Activated T-cell treated with anti-CD3 and anti-CD28 coated beads, Interleukin-2, amount 50 U/mL, for 72 hours (primary cell): ENCODE results near the gene GPR4. TPM values are rescaled to one million over a fixed set of nuclear protein-coding genes. Genes with fewer than 3 reads are reported as not detected.
A peak's percentile ranks its signal among the peaks of the same experiment; 100 is the strongest.
"Not testable (repeated sequence)": the region's sequence is repeated elsewhere in the genome, so short reads cannot be mapped to it uniquely, and the experiment has no call there.

ENCODE experiments used
- ATAC-seq, 2 donors: fragments of 150-1000 bp; cut with Tn5 transposase; replicated peaks in 1 of 2; 2 replicates each; pipeline ENCODE4 v1.10.0; 2021; ENCODE audit warnings: moderate library complexity in 2 of 2, mild to moderate bottlenecking in 1 of 2
- DNase-seq, 2 donors: peaks; one replicate each; pipeline ENCODE4 v3.0.0; 2021 to 2022; ENCODE audit warnings: mixed read lengths in 1 of 2
- H3K27ac Mint-ChIP-seq: one replicate; pipeline ENCODE4 v1.8.0; 2022; ENCODE audit warnings: mild to moderate bottlenecking, moderate library complexity, mixed read lengths
- H3K27me3 Mint-ChIP-seq: one replicate; pipeline ENCODE4 v1.8.0; 2022; ENCODE audit warnings: low read depth, mixed read lengths
- H3K36me3 Mint-ChIP-seq, 2 donors: one replicate each; pipeline ENCODE4 v1.8.0; 2022; ENCODE audit warnings: mixed read lengths in 2 of 2, mild to moderate bottlenecking in 1 of 2; ENCODE audit not compliant: insufficient read depth in 2 of 2
- H3K4me1 Mint-ChIP-seq: one replicate; pipeline ENCODE4 v1.8.0; 2022; ENCODE audit warnings: low read depth, mixed read lengths
- H3K4me3 Mint-ChIP-seq, 2 donors: one replicate each; pipeline ENCODE4 v1.8.0; 2022; ENCODE audit warnings: mild to moderate bottlenecking in 2 of 2, mixed read lengths in 2 of 2, moderate library complexity in 2 of 2
- H3K9me3 Mint-ChIP-seq, 2 donors: one replicate each; pipeline ENCODE4 v1.8.0; 2022; ENCODE audit warnings: mixed read lengths in 2 of 2
- total RNA-seq, 2 donors: library from RNA; stranded (reverse); gene quantifications; one replicate each; pipeline ENCODE4 v1.2.3, GENCODE V29; 2022

The GPR4 gene
- total RNA-seq, 2 donors from 2014 or later: 0.07 TPM; not detected in 1

DNA sequence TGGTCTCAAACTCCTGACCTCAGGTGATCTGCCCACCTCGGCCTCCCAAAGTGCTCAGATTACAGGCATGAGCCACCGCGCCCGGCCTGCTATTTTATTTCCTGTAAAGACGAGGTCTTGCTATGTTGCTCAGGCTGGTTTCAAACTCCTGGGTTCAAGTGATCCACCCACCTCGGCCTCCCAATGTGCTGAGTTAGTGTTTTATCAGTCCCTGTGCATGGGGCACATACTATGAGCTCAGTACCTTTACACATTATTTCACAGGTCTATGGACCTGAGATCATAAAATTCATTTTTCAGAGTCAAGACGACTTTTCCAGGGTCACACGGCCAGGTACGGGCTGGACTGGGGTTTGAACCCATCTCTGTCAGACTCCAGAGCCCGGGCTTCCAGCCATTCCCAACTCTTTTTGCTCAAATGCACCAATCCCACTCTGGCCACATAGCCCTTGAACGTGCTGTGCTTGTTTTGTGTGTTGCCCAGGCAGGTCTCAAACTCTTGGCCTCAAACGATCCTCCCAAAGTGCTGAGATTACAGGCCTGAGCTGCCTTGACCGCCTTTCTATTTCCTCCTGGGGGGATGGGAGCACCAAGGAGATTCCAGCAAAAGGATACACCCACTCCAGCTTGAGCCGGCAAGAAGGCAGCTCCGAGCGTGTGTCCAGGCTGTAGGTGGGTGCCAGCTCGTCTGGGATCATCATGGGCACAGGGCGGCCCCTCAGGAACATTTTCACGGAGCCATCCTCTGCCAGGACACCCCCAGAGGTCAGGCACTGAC lies 36.1 kb upstream of the GPR4 start:
- peaks cover 38% of the 10 kb centered on the region for H3K4me1 Mint-ChIP-seq
- peaks cover 0 to 3% of the 10 kb centered on the region in 2 donors for H3K9me3 Mint-ChIP-seq
- DNase-seq (no peak), ATAC-seq (no peak)
- no peaks in the 10 kb centered on the region for H3K27me3 Mint-ChIP-seq
- peak overlapping the region; percentile 84 to 89 for H3K4me3 Mint-ChIP-seq
- no peak overlapping the region for H3K27ac Mint-ChIP-seq
- H3K36me3 Mint-ChIP-seq: peaks cover 14 to 21% of the 10 kb centered on the region in 2 donors

DNA sequence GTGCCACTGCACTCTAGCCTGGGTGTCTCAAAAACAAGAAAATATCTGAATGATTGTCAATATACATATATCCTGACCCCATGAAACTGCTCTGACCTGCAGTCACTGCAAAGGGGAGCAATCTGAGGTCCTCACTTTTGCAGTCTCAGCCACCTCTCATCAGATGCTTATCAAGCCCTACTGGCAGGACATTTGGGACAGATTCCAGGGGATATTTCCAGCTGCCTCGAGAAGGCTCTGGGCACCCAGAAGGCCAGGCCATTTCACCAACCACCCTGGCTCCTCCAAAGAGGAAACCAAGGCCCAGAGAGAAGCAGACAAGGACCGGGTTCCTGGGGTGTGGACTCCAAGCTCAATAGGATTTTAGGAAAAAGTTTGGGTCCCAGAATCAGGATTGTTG lies 34.9 kb upstream of the GPR4 start:
- no peak overlapping the region for H3K4me3 Mint-ChIP-seq
- H3K27ac Mint-ChIP-seq: no peak overlapping the region
- peaks cover 36% of the 10 kb centered on the region for H3K4me1 Mint-ChIP-seq
- no peak for DNase-seq
- peaks cover 17 to 21% of the 10 kb centered on the region in 2 donors for H3K36me3 Mint-ChIP-seq
- no peaks in the 10 kb centered on the region for H3K27me3 Mint-ChIP-seq
- peaks cover 0 to 3% of the 10 kb centered on the region in 2 donors for H3K9me3 Mint-ChIP-seq
- ATAC-seq: no peak

DNA sequence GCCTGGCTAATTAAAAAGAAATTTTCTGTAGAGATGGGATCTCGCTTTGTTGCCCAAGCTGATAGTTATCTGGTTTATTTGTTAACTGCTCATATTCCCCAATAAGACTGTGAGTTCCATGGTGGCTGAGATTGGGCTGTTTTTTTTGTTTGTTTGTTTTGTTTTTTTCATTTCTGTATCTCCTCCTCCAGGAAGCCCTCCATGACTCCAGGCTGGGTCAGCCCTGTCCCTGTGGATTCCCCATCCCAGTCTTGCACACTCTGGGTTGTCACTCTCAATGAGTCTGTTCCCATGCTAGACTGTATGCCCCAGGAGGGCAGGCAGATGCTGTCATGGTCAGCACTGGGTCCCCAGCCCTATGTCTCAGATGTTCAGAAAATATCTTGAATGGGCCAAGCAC lies 34.3 kb upstream of the GPR4 start:
- Mint-ChIP-seq H3K9me3 (peaks cover 0 to 3% of the 10 kb centered on the region in 2 donors), H3K36me3 (peaks cover 15 to 20% of the 10 kb centered on the region in 2 donors), H3K4me1 (peaks cover 32% of the 10 kb centered on the region), H3K27ac (no peak overlapping the region), H3K27me3 (no peaks in the 10 kb centered on the region), H3K4me3 (no peak overlapping the region)
- no peak for ATAC-seq
- no peak for DNase-seq

DNA sequence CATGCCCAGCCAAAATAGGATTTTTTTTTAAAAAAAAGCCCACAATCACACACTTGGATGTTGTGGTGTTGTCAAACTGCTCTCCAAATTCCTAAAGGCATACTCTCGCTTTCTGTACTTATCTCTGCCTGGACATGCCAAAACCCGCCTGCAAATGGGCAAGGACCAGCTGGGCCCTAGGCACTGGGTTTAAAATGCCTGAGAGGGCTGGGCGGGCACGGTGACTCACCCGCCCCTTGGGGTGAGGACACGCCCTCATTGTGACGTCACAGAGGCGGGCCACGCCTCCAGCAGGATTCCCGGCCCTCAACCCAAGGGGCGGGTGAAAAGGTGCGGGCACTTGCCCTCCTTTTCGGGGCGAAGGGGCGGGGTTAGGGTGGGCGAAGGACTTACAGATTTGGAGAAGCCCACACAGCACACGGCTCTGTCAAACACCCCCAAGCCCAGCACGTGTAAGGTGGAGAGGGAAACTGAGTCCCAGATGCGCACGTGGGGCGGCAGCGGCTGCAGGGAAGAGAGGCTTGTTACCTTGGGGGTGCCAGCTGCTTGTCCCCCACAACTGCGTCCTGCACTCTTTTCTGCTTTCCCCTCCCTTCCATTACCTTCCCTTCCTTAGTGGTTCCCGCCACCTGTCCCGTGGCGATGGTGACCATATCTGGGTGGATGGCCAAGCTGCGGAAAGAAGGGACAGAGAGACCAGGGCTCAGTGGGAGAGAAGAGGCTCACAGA lies 30.6 kb upstream of the GPR4 start:
- peak overlapping the region; percentile 83 for H3K27ac Mint-ChIP-seq
- peak; percentile 41 to 67 for DNase-seq
- H3K4me1 Mint-ChIP-seq: peaks cover 23% of the 10 kb centered on the region
- H3K36me3 Mint-ChIP-seq: peaks cover 10 to 23% of the 10 kb centered on the region in 2 donors
- peak; percentile 57 to 60 for ATAC-seq
- H3K27me3 Mint-ChIP-seq: no peaks in the 10 kb centered on the region
- H3K9me3 Mint-ChIP-seq: no peaks in the 10 kb centered on the region
- H3K4me3 Mint-ChIP-seq: peak overlapping the region; percentile 24 to 50

DNA sequence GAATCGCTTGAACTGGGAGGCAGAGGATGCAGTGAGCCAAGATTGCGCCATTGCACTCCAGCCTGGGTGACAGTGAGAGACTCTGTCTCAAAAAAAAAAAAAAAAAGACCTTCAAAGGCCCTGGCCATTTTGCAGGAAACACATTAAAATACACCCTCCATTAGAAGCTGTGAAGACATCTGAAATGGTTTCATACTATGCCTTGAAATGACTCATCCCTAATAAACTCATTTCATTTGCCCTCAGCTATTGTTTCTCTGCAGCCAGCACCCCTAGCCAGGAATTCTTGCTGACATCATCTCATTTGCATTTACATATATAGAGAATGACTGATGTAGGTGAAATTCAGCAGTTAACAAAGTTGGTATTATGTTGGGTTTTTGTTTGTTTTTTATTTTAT lies 28.5 kb upstream of the GPR4 start:
- ATAC-seq: peak; percentile 84 to 91
- Mint-ChIP-seq H3K9me3 (no peaks in the 10 kb centered on the region), H3K27me3 (no peaks in the 10 kb centered on the region), H3K4me1 (peaks cover 29% of the 10 kb centered on the region), H3K27ac (peak overlapping the region; percentile 10), H3K36me3 (peaks cover 10 to 30% of the 10 kb centered on the region in 2 donors), H3K4me3 (peak overlapping the region; percentile 27 to 28)
- DNase-seq: peak in 1 of 2 donors; percentile 32

DNA sequence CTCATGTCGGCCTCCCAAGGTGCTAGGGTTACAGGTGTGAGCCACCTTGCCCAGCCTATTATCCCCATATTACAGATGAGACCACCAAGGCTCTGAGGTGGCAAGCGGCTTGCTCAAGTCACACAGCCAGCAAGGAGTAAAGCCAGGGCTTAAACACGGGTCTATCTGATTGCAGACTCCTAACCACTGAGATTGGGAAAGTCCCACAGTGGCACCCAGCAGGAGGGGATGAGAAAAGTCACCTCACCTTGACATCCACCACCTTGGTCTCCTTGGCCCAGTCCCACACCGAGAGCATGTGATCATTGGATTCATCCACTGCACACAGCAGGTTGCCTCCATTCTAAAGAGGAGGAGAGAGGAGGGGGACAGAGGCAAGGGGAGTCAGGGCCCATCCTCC lies 27.7 kb upstream of the GPR4 start:
- Mint-ChIP-seq H3K4me1 (peaks cover 31% of the 10 kb centered on the region), H3K27me3 (no peaks in the 10 kb centered on the region), H3K27ac (peak overlapping the region; percentile 51), H3K36me3 (peaks cover 10 to 32% of the 10 kb centered on the region in 2 donors), H3K9me3 (no peaks in the 10 kb centered on the region), H3K4me3 (peak overlapping the region; percentile 53 to 61)
- ATAC-seq (no peak), DNase-seq (no peak)

DNA sequence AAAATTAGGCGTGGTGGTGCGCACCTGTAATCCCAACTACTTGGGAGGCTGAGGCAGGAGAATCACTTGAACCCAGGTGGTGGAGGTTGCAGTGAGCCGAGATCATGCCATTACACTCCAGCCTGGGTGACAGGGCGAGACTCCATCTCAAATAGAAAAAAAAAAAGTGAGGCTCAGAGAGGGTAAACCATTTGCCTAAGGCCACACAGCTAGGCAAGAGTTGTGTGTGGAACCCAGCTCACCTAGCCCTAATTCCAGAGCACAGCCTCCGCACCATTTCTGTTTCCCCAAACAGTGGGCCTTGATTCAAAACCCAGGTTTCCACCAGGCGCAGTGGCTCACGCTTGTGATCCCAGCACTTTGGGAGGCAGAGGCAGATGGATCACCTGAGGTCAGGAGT lies 26.2 kb upstream of the GPR4 start:
- not testable (repeated sequence) for H3K27me3 Mint-ChIP-seq, H3K27ac Mint-ChIP-seq, H3K9me3 Mint-ChIP-seq, DNase-seq, H3K4me3 Mint-ChIP-seq, ATAC-seq
- Mint-ChIP-seq H3K36me3 (peaks cover 15 to 39% of the 10 kb centered on the region in 2 donors), H3K4me1 (peaks cover 31% of the 10 kb centered on the region)

DNA sequence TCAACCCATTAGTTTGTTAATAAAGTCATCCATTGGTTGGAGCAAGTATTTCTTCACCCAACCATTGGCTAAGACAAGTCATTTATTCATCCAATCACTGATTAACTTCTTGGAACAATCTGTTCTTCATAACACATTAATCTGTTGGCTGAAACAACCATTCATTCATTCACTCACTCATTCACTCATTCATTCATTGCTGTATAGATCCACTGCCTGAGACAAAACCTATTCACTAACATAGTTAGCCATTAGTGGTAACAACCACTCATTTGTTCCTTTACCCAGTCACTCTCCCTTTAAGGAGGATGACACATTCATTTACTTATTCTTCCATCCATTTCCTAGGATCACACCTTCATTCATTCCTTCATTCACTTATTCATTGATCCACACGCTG lies 22.0 kb upstream of the GPR4 start:
- peaks cover 10 to 38% of the 10 kb centered on the region in 2 donors for H3K36me3 Mint-ChIP-seq
- peaks cover 8% of the 10 kb centered on the region for H3K4me1 Mint-ChIP-seq
- H3K4me3 Mint-ChIP-seq: no peak overlapping the region
- DNase-seq (no peak), ATAC-seq (no peak)
- H3K27ac Mint-ChIP-seq: no peak overlapping the region
- H3K27me3 Mint-ChIP-seq: no peaks in the 10 kb centered on the region
- no peaks in the 10 kb centered on the region for H3K9me3 Mint-ChIP-seq

DNA sequence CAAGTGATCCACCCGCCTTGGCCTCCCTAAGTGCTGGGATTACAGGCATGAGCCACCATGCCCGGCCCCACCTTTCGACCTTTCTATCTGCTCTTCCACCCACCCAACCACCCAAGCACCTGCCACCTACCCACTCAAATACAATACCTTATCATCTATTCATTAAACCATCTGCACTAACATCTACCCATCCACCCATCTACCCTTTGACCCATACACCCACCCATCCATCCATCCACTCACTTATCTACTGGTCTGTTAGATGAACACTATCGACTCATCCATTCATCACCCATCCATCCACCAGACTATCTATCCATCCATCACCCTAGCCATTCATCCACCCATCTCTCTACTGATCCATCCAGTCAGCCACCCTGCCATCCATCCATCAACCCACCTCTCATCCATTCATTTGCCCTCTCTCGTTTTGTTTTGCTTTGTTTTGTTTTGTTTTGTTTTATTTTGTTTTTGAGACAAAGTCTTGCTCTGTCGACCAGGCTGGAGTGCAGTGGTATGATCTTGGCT lies 20.0 kb upstream of the GPR4 start:
- Mint-ChIP-seq H3K4me3 (no peak overlapping the region), H3K27me3 (no peaks in the 10 kb centered on the region), H3K4me1 (peaks cover 8% of the 10 kb centered on the region), H3K9me3 (no peaks in the 10 kb centered on the region), H3K36me3 (peaks cover 10 to 36% of the 10 kb centered on the region in 2 donors), H3K27ac (no peak overlapping the region)
- no peak for DNase-seq
- no peak for ATAC-seq

DNA sequence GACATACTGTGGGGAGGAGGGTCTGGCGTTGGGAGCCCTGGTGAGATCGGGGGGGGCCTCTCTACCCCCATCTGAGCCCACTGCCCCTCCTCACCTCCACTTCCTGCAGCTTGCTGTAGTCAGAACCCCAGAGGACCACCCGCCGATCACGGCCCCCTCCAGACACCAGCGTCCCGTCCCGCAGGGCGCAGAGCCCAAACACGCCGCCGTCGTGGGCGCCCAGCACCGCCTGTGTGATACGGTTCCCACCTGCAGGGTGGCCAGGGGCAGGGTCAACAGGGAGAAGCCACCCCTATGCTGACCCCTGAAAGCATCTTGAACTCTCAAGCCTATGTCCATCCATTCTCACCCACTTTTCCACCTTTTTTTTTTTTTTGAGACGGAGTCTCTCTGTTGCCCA lies 19.4 kb upstream of the GPR4 start:
- DNase-seq (no peak), ATAC-seq (no peak)
- H3K4me1 Mint-ChIP-seq: peaks cover 8% of the 10 kb centered on the region
- H3K27ac Mint-ChIP-seq: no peak overlapping the region
- no peaks in the 10 kb centered on the region for H3K9me3 Mint-ChIP-seq
- H3K36me3 Mint-ChIP-seq: peaks cover 10 to 36% of the 10 kb centered on the region in 2 donors
- H3K4me3 Mint-ChIP-seq: no peak overlapping the region
- H3K27me3 Mint-ChIP-seq: no peaks in the 10 kb centered on the region

DNA sequence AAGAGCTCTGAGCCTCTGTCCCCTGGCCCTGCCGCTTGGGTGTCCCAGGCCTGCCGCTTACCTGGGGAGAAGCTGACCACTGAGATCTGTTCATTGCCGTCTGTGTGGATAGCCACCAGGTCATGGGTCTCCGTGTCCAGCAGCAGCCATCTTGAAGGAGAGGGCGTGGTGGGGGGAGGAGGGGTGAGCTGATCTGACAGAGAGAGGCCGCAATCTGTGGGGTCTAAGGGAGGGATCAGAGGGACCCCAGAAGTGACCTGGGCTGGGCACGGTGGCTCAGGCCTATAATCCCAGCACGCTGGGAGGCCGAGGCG lies 14.6 kb upstream of the GPR4 start:
- Mint-ChIP-seq H3K36me3 (peaks cover 16 to 38% of the 10 kb centered on the region in 2 donors), H3K4me3 (no peak overlapping the region), H3K27me3 (no peaks in the 10 kb centered on the region), H3K27ac (no peak overlapping the region), H3K4me1 (peaks cover 23% of the 10 kb centered on the region), H3K9me3 (no peaks in the 10 kb centered on the region)
- ATAC-seq: no peak
- no peak for DNase-seq

DNA sequence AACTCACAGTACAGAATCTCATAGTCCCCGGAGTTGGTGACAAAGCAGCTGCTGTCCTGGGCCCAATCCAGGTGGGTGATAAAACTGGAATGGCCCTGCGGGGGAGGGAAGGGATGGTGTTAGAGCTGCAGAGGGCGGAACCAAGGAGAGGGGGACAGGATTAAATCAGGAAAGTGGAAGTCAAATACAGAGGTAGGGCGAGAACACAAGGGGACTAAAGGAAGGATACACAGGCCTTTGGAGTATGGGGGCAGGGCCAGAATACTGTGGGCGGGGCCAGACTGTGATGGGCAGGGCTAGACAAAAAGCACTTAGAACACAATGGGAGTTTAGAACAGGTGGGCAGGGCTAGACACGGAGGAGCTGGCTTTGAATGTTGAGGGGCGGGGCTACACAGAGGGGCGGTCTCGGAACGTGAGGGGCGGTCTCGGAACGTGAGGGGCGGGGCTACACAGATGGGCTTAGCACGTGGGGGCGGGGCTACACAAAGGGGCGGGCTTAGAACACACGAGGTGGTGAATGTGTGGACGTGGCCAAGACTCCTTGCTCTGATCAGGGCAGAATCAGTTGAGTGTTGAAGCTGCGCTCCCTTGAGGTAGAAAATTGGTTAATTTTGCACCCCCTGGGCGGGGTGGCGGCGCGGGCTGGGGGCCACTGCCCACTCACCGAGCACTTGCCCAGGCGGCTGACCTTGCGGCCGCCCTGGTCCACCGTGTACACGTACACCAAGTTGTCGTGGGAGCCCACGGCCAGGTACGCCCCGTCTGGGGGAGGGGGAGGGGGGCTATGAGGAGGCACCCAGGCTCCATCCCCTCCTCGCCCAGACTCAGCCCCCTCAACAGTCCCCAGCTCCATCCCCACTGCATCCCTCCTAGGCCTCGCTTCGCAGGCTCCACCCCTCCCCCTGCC lies 14.0 kb upstream of the GPR4 start:
- H3K4me3 Mint-ChIP-seq: no peak overlapping the region
- DNase-seq (peak; percentile 86 to 92), ATAC-seq (peak; percentile 78)
- peak overlapping the region; percentile 48 for H3K27ac Mint-ChIP-seq
- H3K36me3 Mint-ChIP-seq: peaks cover 16 to 43% of the 10 kb centered on the region in 2 donors
- H3K4me1 Mint-ChIP-seq: peaks cover 23% of the 10 kb centered on the region
- H3K9me3 Mint-ChIP-seq: no peaks in the 10 kb centered on the region
- H3K27me3 Mint-ChIP-seq: no peaks in the 10 kb centered on the region
